Activated CD4-positive, alpha-beta memory T cell treated with anti-CD3 and anti-CD28 coated beads for 36 hours (primary cell): ENCODE measurements around the gene GLYATL1. TPM values are rescaled to one million over a fixed set of nuclear protein-coding genes. Genes with fewer than 3 reads are reported as not detected.

Experiments
- CTCF ChIA-PET: fragments of 350-600 bp; sonication (Branson Sonifier 250); formaldehyde crosslinking; loops from one replicate; lab custom pipeline; 2021; ENCODE audit warnings: antibody characterized with exemption, inconsistent platforms; lab: Charles Lee
- POLR2A ChIA-PET: fragments of 350-600 bp; sonication (Branson Sonifier 250); formaldehyde crosslinking; loops from one replicate; lab custom pipeline; 2021; ENCODE audit warnings: antibody characterized with exemption; lab: Charles Lee
- DNase-seq: peaks from one replicate; pipeline ENCODE4 v3.0.0-alpha.2; 2020
- H3K27ac Mint-ChIP-seq: one replicate; pipeline ENCODE4 v1.8.0; 2021; ENCODE audit warnings: mixed read lengths
- H3K27me3 Mint-ChIP-seq: one replicate; pipeline ENCODE4 v1.8.0; 2021; ENCODE audit warnings: mixed read lengths
- H3K36me3 Mint-ChIP-seq: one replicate; pipeline ENCODE4 v1.8.0; 2021; ENCODE audit warnings: mixed read lengths
- H3K4me1 Mint-ChIP-seq: one replicate; pipeline ENCODE4 v1.8.0; 2021; ENCODE audit warnings: low read depth, mixed read lengths
- H3K4me3 Mint-ChIP-seq: one replicate; pipeline ENCODE4 v1.8.0; 2021; ENCODE audit warnings: mild to moderate bottlenecking, mixed read lengths
- H3K9me3 Mint-ChIP-seq: one replicate; pipeline ENCODE4 v1.8.0; 2021; ENCODE audit warnings: mixed read lengths
- intact Hi-C: fragments of 100-400 bp; cut with micrococcal nuclease; formaldehyde crosslinking; loops from one replicate; pipeline ENCODE4 v1.15.1; 2023
- total RNA-seq, 2 experiments: library from RNA; stranded (reverse); gene quantifications; one replicate each; pipeline ENCODE4 v1.2.3, GENCODE V29; 2021

Gene GLYATL1
- total RNA-seq, 2 experiments from 2014 or later, result not detected

DNA sequence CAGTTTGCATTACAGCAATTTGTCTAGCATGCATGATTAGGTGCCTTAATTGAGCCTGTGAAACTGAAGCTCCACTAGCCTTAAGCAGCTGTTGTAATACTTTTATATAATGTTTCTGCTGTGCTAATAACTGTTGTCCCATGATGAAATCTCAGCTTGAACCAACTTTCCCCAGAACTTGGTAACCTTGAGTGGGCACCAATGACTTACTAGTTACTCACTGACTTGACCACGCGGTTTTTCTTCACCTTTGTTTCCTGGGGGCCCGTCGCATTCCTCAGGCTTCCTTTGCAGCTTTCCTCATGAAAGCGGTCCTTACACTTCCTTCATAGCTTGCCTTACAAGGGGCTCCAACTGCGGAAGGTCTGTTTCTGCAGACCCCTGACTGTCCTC, 11.2 kb upstream of the GLYATL1 start:
- Mint-ChIP-seq H3K27ac (no peak overlapping the region), H3K27me3 (peaks cover 19% of the 10 kb centered on the region), H3K36me3 (no peaks in the 10 kb centered on the region), H3K9me3 (no peaks in the 10 kb centered on the region), H3K4me3 (no peak overlapping the region), H3K4me1 (peaks cover 11% of the 10 kb centered on the region)
- intact Hi-C loops, result loop anchor here (10.0 kb wide), 1 partner anchor 273 kb away; no protein-coding TSS in a partner anchor
- CTCF ChIA-PET, result interaction anchor here (1.2 kb wide), 1 partner anchor 30 kb away, joined by 4 read pairs; no protein-coding TSS in a partner anchor
- POLR2A ChIA-PET, result no interaction called here
- no peak for DNase-seq

- Mint-ChIP-seq H3K27me3 (peaks cover 19% of the 10 kb centered on the region), H3K27ac (no peak overlapping the region)
- intact Hi-C loops, result loop anchor here (10.0 kb wide), 1 partner anchor 274 kb away; no protein-coding TSS in a partner anchor
Measured at GRCh38 chr11:58928691-58929090, 10.6 kb upstream of the GLYATL1 start.

DNA sequence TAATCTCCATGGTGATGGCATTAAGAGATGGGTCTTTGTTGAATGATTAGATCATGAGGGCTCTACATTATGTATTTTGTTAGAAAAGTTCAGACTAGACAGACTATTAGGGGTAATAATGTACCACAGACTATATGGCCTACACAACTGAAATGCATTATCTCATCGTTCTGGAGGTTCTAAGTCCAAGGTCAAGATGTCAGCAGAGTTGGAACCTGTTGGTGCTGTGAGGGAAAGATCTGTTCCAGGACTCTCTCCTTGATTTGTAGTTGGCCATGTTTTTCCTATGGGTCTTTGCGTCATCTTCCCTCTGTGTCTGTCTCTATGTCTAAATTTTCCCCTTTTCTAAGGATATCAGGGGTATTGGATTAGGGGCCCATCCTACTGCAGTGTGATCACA, 8.4 kb upstream of the GLYATL1 start:
- CTCF ChIA-PET, result no interaction called here

More at GRCh38 chr11:58928691-58929090, 10.6 kb upstream of the GLYATL1 start:
- Mint-ChIP-seq H3K4me1 (peaks cover 8% of the 10 kb centered on the region), H3K4me3 (no peak overlapping the region), H3K36me3 (no peaks in the 10 kb centered on the region), H3K9me3 (no peaks in the 10 kb centered on the region)
- ChIA-PET POLR2A (no interaction called here), CTCF (interaction anchor here (1.2 kb wide), 1 partner anchor 29 kb away, joined by 4 read pairs; no protein-coding TSS in a partner anchor)
- no peak for DNase-seq

DNA sequence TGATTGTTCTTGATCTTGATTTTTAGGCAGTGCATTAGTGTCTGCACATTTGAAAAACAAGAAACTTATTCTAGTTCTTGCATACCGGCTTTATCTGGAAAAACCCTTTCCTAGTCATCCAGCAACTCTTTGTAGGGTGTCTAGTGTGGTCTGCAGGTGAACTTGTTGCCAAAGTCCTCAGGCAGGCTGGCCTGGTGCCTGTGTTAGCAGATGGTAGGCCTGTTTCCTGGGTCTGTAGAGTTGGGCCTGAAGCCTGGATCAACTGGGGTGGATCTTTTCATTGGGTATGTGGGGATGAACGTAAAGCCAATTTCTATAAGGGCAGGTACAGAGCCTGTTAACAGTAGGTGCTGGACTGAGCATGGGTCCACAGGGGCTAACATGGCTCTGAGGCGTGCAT, 5.6 kb upstream of the GLYATL1 start:
- ChIA-PET POLR2A (no interaction called here), CTCF (no interaction called here)
- no peak overlapping the region for H3K4me3 Mint-ChIP-seq
- DNase-seq, result no peak
- no peaks in the 10 kb centered on the region for H3K36me3 Mint-ChIP-seq
- H3K4me1 Mint-ChIP-seq, result no peaks in the 10 kb centered on the region
- peaks cover 10% of the 10 kb centered on the region for H3K27me3 Mint-ChIP-seq
- intact Hi-C loops, result no loop called here
- H3K27ac Mint-ChIP-seq, result no peak overlapping the region
- H3K9me3 Mint-ChIP-seq, result no peaks in the 10 kb centered on the region

More for the DNA sequence above, 8.4 kb upstream of the GLYATL1 start:
- POLR2A ChIA-PET, result no interaction called here
- intact Hi-C loops, result no loop called here
- no peak for DNase-seq
- Mint-ChIP-seq H3K9me3 (no peaks in the 10 kb centered on the region), H3K36me3 (no peaks in the 10 kb centered on the region), H3K27ac (no peak overlapping the region), H3K4me1 (peaks cover 8% of the 10 kb centered on the region), H3K27me3 (peaks cover 19% of the 10 kb centered on the region), H3K4me3 (no peak overlapping the region)

DNA sequence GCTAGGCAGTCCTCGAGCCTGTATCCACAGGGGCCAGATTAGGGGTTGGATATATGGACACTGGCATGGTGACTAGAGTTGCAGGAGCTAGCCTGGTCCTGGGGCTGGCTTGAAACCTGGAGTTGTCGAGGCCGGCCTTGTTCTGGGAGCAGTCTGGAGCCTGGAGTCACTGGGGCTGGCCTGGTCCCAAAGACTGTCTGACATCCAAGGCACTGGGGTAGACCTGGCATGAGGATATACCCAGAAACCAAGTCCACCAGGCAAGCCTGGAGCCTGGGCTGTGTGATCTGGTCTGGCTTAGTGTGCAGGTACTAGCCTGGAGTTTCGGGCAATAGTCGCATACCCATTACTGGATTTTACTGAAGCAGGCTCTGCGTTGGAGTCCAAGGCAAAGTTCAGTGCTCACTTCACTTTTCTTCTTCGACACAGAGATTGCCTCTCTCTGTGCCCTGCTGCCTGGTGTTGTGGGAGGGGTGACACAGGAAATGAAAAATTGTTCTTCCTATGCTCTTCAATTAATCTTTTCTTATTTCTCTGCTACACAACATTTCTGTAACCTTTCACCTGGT, 4.3 kb upstream of the GLYATL1 start:
- Mint-ChIP-seq H3K4me3 (no peak overlapping the region), H3K27ac (no peak overlapping the region), H3K36me3 (no peaks in the 10 kb centered on the region), H3K4me1 (no peaks in the 10 kb centered on the region), H3K9me3 (no peaks in the 10 kb centered on the region), H3K27me3 (peaks cover 5% of the 10 kb centered on the region)
- intact Hi-C loops, result no loop called here
- ChIA-PET POLR2A (no interaction called here), CTCF (no interaction called here)
- DNase-seq, result no peak

DNA sequence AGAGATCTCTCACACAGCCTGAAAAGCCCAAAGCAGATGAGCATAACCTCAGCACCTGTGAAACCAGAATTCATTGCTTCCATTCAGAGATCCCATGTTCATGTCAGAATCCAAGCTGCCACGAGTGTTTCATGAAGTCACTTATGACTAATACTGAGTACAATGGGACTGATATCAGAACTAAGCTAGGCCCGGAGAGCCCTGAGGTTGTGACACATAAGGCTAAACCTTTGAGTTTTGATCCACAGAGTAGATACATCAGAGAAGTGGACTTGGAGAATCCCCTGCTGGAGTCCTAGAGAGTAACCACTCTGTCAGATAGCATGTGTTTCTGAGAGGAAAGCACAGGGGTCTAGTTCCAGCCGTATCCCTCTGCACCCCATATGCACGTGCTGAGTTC, 890 bp upstream of the GLYATL1 start:
- Mint-ChIP-seq H3K36me3 (no peaks in the 10 kb centered on the region), H3K27me3 (peaks cover 7% of the 10 kb centered on the region), H3K4me1 (no peaks in the 10 kb centered on the region), H3K27ac (no peak overlapping the region), H3K4me3 (no peak overlapping the region), H3K9me3 (no peaks in the 10 kb centered on the region)
- no peak for DNase-seq
- ChIA-PET CTCF (no interaction called here), POLR2A (no interaction called here)
- intact Hi-C loops, result no loop called here

DNA sequence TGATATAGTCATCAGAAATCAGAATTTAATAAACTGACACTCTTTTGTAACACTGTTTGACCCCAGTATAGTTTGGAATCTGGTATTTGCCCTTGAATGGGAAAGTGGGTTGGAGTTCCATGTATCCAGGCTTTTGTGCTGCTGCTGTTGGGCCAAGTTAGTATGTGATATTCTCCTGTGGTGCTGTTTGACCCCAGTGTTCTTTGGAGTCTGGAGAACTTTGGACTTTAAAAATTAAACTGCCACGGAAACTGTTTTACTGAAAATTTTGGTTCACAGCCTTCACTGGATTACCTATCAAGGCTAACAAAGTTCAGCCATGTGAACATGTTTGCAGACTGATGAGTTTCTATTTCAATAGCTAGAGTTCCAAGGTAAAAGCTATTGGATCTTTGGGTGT, 740 bp downstream of the GLYATL1 start:
- Mint-ChIP-seq H3K4me1 (no peaks in the 10 kb centered on the region), H3K27me3 (peaks cover 7% of the 10 kb centered on the region), H3K4me3 (no peak overlapping the region), H3K9me3 (no peaks in the 10 kb centered on the region), H3K36me3 (no peaks in the 10 kb centered on the region), H3K27ac (no peak overlapping the region)
- POLR2A ChIA-PET, result no interaction called here
- intact Hi-C loops, result no loop called here
- no peak for DNase-seq
- CTCF ChIA-PET, result no interaction called here

GRCh38 chr11:58941838-58942237, 2.5 kb downstream of the GLYATL1 start:
- no peak for DNase-seq
- Mint-ChIP-seq H3K4me1 (no peaks in the 10 kb centered on the region), H3K4me3 (no peak overlapping the region), H3K27me3 (peaks cover 7% of the 10 kb centered on the region), H3K27ac (no peak overlapping the region), H3K36me3 (no peaks in the 10 kb centered on the region), H3K9me3 (no peaks in the 10 kb centered on the region)
- CTCF ChIA-PET, result no interaction called here
- POLR2A ChIA-PET, result no interaction called here
- intact Hi-C loops, result no loop called here

GRCh38 chr11:58945663-58946062, 6.4 kb downstream of the GLYATL1 start:
- Mint-ChIP-seq H3K27ac (no peak overlapping the region), H3K36me3 (no peaks in the 10 kb centered on the region), H3K9me3 (no peaks in the 10 kb centered on the region), H3K4me3 (no peak overlapping the region), H3K27me3 (peaks cover 7% of the 10 kb centered on the region), H3K4me1 (no peaks in the 10 kb centered on the region)
- POLR2A ChIA-PET, result no interaction called here
- intact Hi-C loops, result no loop called here
- CTCF ChIA-PET, result no interaction called here
- DNase-seq, result no peak

GRCh38 chr11:58949184-58949583, 9.9 kb downstream of the GLYATL1 start:
- Mint-ChIP-seq H3K9me3 (no peaks in the 10 kb centered on the region), H3K4me3 (no peak overlapping the region), H3K4me1 (no peaks in the 10 kb centered on the region), H3K27ac (no peak overlapping the region), H3K36me3 (no peaks in the 10 kb centered on the region), H3K27me3 (peaks cover 2% of the 10 kb centered on the region)
- POLR2A ChIA-PET, result no interaction called here
- CTCF ChIA-PET, result no interaction called here
- DNase-seq, result no peak
- intact Hi-C loops, result no loop called here

DNA sequence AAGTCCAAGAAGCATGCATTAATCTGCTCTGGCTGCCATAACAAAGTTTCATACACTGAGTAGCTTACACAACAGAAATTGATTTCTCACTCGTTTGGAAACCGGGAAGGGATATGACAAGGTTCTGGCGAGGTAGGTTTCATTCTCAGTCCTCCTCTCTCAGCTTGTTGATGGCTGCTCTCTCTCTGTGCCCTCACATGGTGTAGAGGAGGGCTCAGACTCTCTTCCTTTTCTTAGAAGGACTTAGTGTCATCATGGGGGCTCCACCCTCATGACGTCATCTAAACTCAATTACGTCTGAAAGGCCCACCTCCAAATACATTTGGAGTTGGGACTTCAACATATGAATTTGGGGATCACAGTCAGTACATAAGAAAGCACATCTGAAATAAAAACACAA, 18.6 kb downstream of the GLYATL1 start:
- DNase-seq, result peak; percentile 15
- no peak overlapping the region for H3K27ac Mint-ChIP-seq
- no peaks in the 10 kb centered on the region for H3K36me3 Mint-ChIP-seq
- intact Hi-C loops, result loop anchor here (2.0 to 5.0 kb wide), 3 partner anchors 99 to 201 kb away; no protein-coding TSS in a partner anchor
- H3K4me1 Mint-ChIP-seq, result peaks cover 3% of the 10 kb centered on the region
- no peaks in the 10 kb centered on the region for H3K9me3 Mint-ChIP-seq
- H3K27me3 Mint-ChIP-seq, result peaks cover 6% of the 10 kb centered on the region
- POLR2A ChIA-PET, result no interaction called here
- CTCF ChIA-PET, result interaction anchor here (0.7 to 2.8 kb wide), 3 partner anchors 30 to 200 kb away, joined by 3 to 12 read pairs (median 4); no protein-coding TSS in a partner anchor
- H3K4me3 Mint-ChIP-seq, result no peak overlapping the region

- intact Hi-C loops, result loop anchor here (2.0 to 5.0 kb wide), 3 partner anchors 99 to 200 kb away; no protein-coding TSS in a partner anchor
- ChIA-PET CTCF (interaction anchor here (0.7 to 2.8 kb wide), 2 partner anchors 30 to 199 kb away, joined by 4 to 12 read pairs; no protein-coding TSS in a partner anchor), POLR2A (no interaction called here)
- peaks cover 3% of the 10 kb centered on the region for H3K4me1 Mint-ChIP-seq
- peaks cover 6% of the 10 kb centered on the region for H3K27me3 Mint-ChIP-seq
- H3K9me3 Mint-ChIP-seq, result no peaks in the 10 kb centered on the region
- H3K4me3 Mint-ChIP-seq, result no peak overlapping the region
- no peaks in the 10 kb centered on the region for H3K36me3 Mint-ChIP-seq
- no peak overlapping the region for H3K27ac Mint-ChIP-seq
- peak; percentile 53 for DNase-seq
Measured at GRCh38 chr11:58958500-58958899, 19.2 kb downstream of the GLYATL1 start.

DNA sequence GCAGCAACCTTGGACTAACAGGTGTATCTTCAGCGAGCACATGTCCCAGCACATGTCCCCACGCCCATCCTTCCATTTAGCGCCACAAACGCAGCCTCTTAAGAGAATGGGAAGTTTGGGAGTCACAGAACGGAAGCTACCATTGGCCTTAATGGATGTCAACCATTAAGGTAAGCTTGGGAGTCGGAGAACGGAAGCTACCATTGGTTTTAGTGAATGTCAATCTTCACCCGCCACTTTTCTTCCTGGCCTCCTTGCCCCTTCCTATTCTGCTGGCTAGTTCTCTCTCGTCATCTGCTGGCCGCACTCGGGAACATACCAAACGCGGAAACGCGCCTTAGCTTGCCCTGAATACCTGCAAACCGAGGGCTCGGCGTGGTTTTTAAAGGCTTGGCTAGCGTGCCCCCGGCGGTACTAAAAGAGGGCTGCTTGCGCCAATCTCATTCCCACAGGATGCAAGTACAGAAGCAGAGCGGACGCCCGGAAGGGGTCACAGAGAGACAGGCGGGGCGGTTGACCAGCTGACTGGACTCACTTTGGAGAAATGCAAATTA, 24.3 kb downstream of the GLYATL1 start:
- H3K4me3 Mint-ChIP-seq, result no peak overlapping the region
- POLR2A ChIA-PET, result no interaction called here
- H3K27me3 Mint-ChIP-seq, result peaks cover 5% of the 10 kb centered on the region
- H3K4me1 Mint-ChIP-seq, result no peaks in the 10 kb centered on the region
- no peak for DNase-seq
- no peaks in the 10 kb centered on the region for H3K9me3 Mint-ChIP-seq
- no peaks in the 10 kb centered on the region for H3K36me3 Mint-ChIP-seq
- CTCF ChIA-PET, result no interaction called here
- intact Hi-C loops, result no loop called here
- no peak overlapping the region for H3K27ac Mint-ChIP-seq
